Activated T-helper 9 cell treated with anti-CD3 and anti-CD28 coated beads, Interleukin-2, amount 50 U/mL, for 16 hours (primary cell): ENCODE results near the gene PTPA.
"Not testable (repeated sequence)": the region's sequence is repeated elsewhere in the genome, so short reads cannot be mapped to it uniquely, and the experiment has no call there.

ENCODE experiments used
- DNase-seq: peaks from one replicate; pipeline ENCODE4 v3.0.0-alpha.2; 2020; ENCODE audit warnings: low read depth

PTPA gene

GRCh38 chr9:129160712-129161533 is 49.7 kb downstream of the PTPA start:
- no peak for DNase-seq

- no peak for DNase-seq
Observed at GRCh38 chr9:129161534-129161837, 50.3 kb downstream of the PTPA start.

- DNase-seq, result no peak
Observed at GRCh38 chr9:129162497-129163197, 51.4 kb downstream of the PTPA start.

- DNase-seq, result not testable (repeated sequence)
Observed at GRCh38 chr9:129163198-129163670, 52.0 kb downstream of the PTPA start.

GRCh38 chr9:129163753-129164152 is 52.5 kb downstream of the PTPA start:
- DNase-seq, result no peak

- DNase-seq, result no peak
Observed at GRCh38 chr9:129164246-129164930, 53.2 kb downstream of the PTPA start.

- no peak for DNase-seq
Observed at GRCh38 chr9:129165198-129165597, 54.0 kb downstream of the PTPA start.

GRCh38 chr9:129166623-129167557 is 55.7 kb downstream of the PTPA start:
- no peak for DNase-seq

- no peak for DNase-seq
Observed at GRCh38 chr9:129170229-129170628, 59.0 kb downstream of the PTPA start.

GRCh38 chr9:129171993-129172751 is 61.0 kb downstream of the PTPA start:
- DNase-seq, result no peak

- no peak for DNase-seq
Observed at GRCh38 chr9:129172816-129173215, 61.6 kb downstream of the PTPA start.

- no peak for DNase-seq
Observed at GRCh38 chr9:129173296-129174101, 62.3 kb downstream of the PTPA start.

- DNase-seq, result peak; percentile 64
Observed at GRCh38 chr9:129174102-129174723, 63.0 kb downstream of the PTPA start.

GRCh38 chr9:129174724-129175514 is 63.7 kb downstream of the PTPA start:
- no peak for DNase-seq

GRCh38 chr9:129175515-129175824 is 64.3 kb downstream of the PTPA start:
- no peak for DNase-seq

- DNase-seq, result peak; percentile 19
Observed at GRCh38 chr9:129175825-129176633, 64.8 kb downstream of the PTPA start.

- no peak for DNase-seq
Observed at GRCh38 chr9:129176701-129177442, 65.7 kb downstream of the PTPA start.

- DNase-seq, result no peak
Observed at GRCh38 chr9:129177443-129177790, 66.2 kb downstream of the PTPA start.
